Measurements from ENCODE around the gene ROR1. TPM values are rescaled to one million over a fixed set of nuclear protein-coding genes. Genes with fewer than 3 reads are reported as not detected.

Gene ROR1
- total and polyA plus RNA-seq, 2 donors (not counting 1 experiment from before 2014, with no cell fraction given): 0.46 to 16.0 TPM

DNA sequence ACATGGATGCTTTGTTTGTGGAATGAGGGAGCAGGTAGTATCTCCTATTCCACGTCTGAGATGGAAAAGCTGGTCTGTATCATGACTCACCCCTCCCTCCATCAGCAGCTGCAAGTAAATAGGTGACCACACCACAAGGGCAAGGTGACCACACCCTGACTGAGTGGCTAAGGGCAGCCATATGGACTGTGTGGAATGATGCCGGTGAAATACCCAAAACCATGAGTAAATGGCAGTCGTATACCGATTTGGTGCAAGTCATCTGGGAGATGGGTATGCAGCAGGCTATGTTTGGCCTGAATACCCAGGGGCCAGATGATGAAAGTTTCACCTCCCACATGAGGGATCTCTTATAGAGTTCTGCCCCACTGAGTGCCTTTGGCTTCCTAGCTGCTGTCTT is 413.8 kb downstream of the ROR1 start:
- no peak overlapping the region for H3K4me3 ChIP-seq (ENCODE audit: control extremely low read depth in 1 of 5, extremely low read depth in 1 of 5, insufficient read depth in 1 of 5, low read depth in 2 of 5, low read length in 4 of 5)
- no peak overlapping the region for H3K4me2 ChIP-seq (replicated peaks; ENCODE audit: low read depth, low read length, poor library complexity, severe bottlenecking)
- H3K27me3 ChIP-seq (replicated peaks in 1 of 4; ENCODE audit: control extremely low read depth in 1 of 4, control insufficient read depth in 3 of 4, insufficient read depth in 4 of 4, low read length in 3 of 4): no peaks in the 10 kb centered on the region
- Mint-ChIP-seq H3K4me3 (no peak overlapping the region), H3K9me3 (ENCODE audit: insufficient read depth) (no peaks in the 10 kb centered on the region), H3K27ac (no peak overlapping the region), H3K4me1 (peaks cover 5% of the 10 kb centered on the region), H3K27me3 (no peaks in the 10 kb centered on the region)
- intact Hi-C loops (cut with micrococcal nuclease): no loop called here
- peaks cover 3 to 4% of the 10 kb centered on the region in 2 donors for H3K4me1 ChIP-seq (ENCODE audit: control insufficient read depth in 2 of 2, insufficient read depth in 2 of 2, low read length in 2 of 2)
- ATAC-seq (ENCODE audit: low read depth) (no peak), DNase-seq (no peak)
- no peaks in the 10 kb centered on the region for H4K20me1 ChIP-seq (ENCODE audit: control insufficient read depth, insufficient read depth, low read length, poor library complexity, severe bottlenecking)
- no peak overlapping the region for H3K27ac ChIP-seq (ENCODE audit: low read length in 2 of 2)
- 96% methylated on average over 3 of the region's 4 CpGs for WGBS (ENCODE audit: insufficient coverage)
- H2AFZ ChIP-seq (ENCODE audit: insufficient read depth, low read depth, low read length, poor library complexity, severe bottlenecking): no peak overlapping the region
- no peaks in the 10 kb centered on the region for H3K79me2 ChIP-seq (ENCODE audit: control insufficient read depth, insufficient read depth, low read length)
- ChIA-PET POLR2A (no interaction called here), CTCF (no interaction called here)
- peaks cover 0 to 7% (median 0%) of the 10 kb centered on the region in 3 donors for H3K9me3 ChIP-seq (ENCODE audit: control extremely low read depth in 1 of 3, control insufficient read depth in 2 of 3, insufficient read depth in 1 of 3, low read length in 2 of 3)
- no peak for TF ChIP-seq EZH2 (IDR thresholded peaks at IDR 0.05; ENCODE audit: borderline replicate concordance, insufficient read depth, low read depth, low read length, poor library complexity, severe bottlenecking)
- TF ChIP-seq, protein P1, sequence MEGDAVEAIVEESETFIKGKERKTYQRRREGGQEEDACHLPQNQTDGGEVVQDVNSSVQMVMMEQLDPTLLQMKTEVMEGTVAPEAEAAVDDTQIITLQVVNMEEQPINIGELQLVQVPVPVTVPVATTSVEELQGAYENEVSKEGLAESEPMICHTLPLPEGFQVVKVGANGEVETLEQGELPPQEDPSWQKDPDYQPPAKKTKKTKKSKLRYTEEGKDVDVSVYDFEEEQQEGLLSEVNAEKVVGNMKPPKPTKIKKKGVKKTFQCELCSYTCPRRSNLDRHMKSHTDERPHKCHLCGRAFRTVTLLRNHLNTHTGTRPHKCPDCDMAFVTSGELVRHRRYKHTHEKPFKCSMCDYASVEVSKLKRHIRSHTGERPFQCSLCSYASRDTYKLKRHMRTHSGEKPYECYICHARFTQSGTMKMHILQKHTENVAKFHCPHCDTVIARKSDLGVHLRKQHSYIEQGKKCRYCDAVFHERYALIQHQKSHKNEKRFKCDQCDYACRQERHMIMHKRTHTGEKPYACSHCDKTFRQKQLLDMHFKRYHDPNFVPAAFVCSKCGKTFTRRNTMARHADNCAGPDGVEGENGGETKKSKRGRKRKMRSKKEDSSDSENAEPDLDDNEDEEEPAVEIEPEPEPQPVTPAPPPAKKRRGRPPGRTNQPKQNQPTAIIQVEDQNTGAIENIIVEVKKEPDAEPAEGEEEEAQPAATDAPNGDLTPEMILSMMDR (IDR thresholded peaks at IDR 0.05): no peak
- no peak overlapping the region for H3K9ac ChIP-seq (ENCODE audit: low read length)
- H3K36me3 ChIP-seq (replicated peaks in 1 of 2; ENCODE audit: control extremely low read depth in 1 of 2, control insufficient read depth in 1 of 2, extremely low read depth in 1 of 2, insufficient read depth in 2 of 2, low read length in 1 of 2): no peaks in the 10 kb centered on the region

- no peaks in the 10 kb centered on the region for H4K20me1 ChIP-seq (ENCODE audit: control insufficient read depth, insufficient read depth, low read length, poor library complexity, severe bottlenecking)
- no peak overlapping the region for H2AFZ ChIP-seq (ENCODE audit: insufficient read depth, low read depth, low read length, poor library complexity, severe bottlenecking)
- no peaks in the 10 kb centered on the region for H3K4me1 Mint-ChIP-seq
- 95% methylated on average over 6 of the region's 8 CpGs for WGBS (ENCODE audit: insufficient coverage)
- ATAC-seq (ENCODE audit: low read depth) (no peak), DNase-seq (no peak)
- POLR2A ChIA-PET: no interaction called here
- H3K9me3 ChIP-seq (ENCODE audit: control extremely low read depth in 1 of 3, control insufficient read depth in 2 of 3, insufficient read depth in 1 of 3, low read length in 2 of 3): peaks cover 0 to 7% (median 0%) of the 10 kb centered on the region in 3 donors
- H3K4me3 ChIP-seq (ENCODE audit: control extremely low read depth in 1 of 5, extremely low read depth in 1 of 5, insufficient read depth in 1 of 5, low read depth in 2 of 5, low read length in 4 of 5): no peak overlapping the region
- no peak overlapping the region for H3K4me3 Mint-ChIP-seq
- intact Hi-C loops (cut with micrococcal nuclease): no loop called here
- H3K27me3 ChIP-seq (replicated peaks in 1 of 4; ENCODE audit: control extremely low read depth in 1 of 4, control insufficient read depth in 3 of 4, insufficient read depth in 4 of 4, low read length in 3 of 4): no peaks in the 10 kb centered on the region
- no peaks in the 10 kb centered on the region for H3K36me3 ChIP-seq (replicated peaks in 1 of 2; ENCODE audit: control extremely low read depth in 1 of 2, control insufficient read depth in 1 of 2, extremely low read depth in 1 of 2, insufficient read depth in 2 of 2, low read length in 1 of 2)
- no peak overlapping the region for H3K27ac ChIP-seq (ENCODE audit: low read length in 2 of 2)
- H3K27me3 Mint-ChIP-seq: peaks cover 2% of the 10 kb centered on the region
- CTCF ChIA-PET: no interaction called here
- no peak overlapping the region for H3K27ac Mint-ChIP-seq
- no peak for TF ChIP-seq EZH2 (IDR thresholded peaks at IDR 0.05; ENCODE audit: borderline replicate concordance, insufficient read depth, low read depth, low read length, poor library complexity, severe bottlenecking)
- TF ChIP-seq, protein P1 (IDR thresholded peaks at IDR 0.05): no peak
- H3K4me2 ChIP-seq (replicated peaks; ENCODE audit: low read depth, low read length, poor library complexity, severe bottlenecking): no peak overlapping the region
- no peaks in the 10 kb centered on the region for H3K79me2 ChIP-seq (ENCODE audit: control insufficient read depth, insufficient read depth, low read length)
- H3K9ac ChIP-seq (ENCODE audit: low read length): no peak overlapping the region
- H3K4me1 ChIP-seq (ENCODE audit: control insufficient read depth in 2 of 2, insufficient read depth in 2 of 2, low read length in 2 of 2): no peaks in the 10 kb centered on the region
- no peaks in the 10 kb centered on the region for H3K9me3 Mint-ChIP-seq (ENCODE audit: insufficient read depth)
Observed at GRCh38 chr1:64192290-64192689, 418.5 kb downstream of the ROR1 start.
